Glomerular visceral epithelial cell (primary cell): ENCODE results near the gene UBE2H.
"Not testable (repeated sequence)": the region's sequence is repeated elsewhere in the genome, so short reads cannot be mapped to it uniquely, and the experiment has no call there.

Source experiments
- DNase-seq: peaks from one replicate; pipeline ENCODE4 v3.0.0-alpha.2; 2016; ENCODE audit errors: extremely low spot score

Gene UBE2H

DNA sequence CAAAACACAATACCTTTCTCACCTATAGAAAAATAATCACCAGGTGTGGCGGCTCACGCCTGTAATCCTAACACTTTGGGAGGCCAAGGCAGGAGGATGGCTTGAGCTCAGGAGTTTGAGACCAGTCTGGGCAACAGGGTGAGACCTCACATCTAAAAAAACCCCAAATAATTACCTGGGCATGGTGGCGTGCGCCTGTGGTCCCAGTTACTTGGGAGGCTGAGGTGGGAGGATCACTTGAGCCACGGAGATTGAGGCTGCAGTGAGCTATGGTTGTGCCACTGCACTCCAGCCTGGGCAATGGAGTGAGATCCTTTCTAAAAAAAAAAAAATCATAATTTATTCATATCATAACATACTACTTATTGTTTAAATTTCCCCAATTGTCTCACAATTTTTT lies 129.6 kb downstream of the UBE2H start:
- not testable (repeated sequence) for DNase-seq

DNA sequence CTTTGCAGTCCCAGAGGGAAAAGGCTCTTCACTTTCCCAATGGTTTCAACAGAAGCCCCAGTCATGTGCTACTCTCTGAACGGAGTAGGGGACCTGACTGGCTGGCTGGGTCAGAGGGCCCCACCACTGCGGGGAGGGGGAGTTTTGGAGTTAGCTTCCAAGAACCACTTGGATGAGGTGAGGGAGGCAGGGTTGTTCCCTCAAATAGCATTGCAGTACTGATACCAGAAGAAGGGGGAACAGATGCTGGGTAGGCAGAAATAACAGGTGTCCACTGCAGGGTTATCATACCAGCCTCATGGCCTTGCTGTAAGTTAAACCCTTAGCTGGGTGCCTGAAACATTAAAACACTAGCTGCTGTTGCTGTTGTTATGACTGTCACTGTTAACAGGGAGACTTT lies 131.3 kb downstream of the UBE2H start:
- DNase-seq: no peak

DNA sequence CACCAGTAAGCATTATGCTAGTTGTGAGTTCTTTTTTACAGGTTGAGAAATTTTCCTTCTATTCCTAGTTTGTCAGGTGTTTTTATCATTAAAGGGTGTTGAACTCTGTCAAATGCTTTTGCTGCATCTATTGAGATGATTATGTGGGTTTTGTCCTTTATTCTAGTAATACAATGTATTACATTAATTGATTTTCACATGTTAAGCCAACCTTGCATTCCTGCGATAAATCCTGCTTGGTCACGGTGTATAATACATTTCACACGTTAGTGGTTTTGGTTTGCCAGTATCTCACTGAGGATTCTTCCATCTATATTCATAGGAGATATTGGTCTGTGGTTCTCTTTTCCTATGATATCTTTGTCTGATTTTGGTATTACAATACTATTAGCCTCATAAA lies 136.0 kb downstream of the UBE2H start:
- no peak for DNase-seq

DNA sequence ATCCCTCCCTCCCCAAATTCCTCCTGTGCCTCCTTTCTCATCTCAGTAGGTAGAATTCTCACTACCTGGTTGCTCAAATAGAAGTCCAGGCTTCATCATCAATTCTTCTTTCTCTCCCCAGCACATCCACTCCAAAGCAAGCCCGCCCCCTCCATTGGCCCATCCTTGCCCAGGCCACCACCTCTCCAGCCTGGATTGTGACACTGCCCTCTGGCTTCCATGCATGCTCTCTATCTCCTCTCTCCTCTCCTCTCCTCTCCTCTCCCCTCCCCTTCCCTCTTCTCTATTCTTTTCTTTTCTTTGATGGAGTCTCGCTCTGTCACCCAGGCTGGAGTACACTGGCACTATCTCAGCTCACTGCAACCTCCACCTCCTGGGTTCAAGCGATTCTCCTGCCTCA lies 144.9 kb downstream of the UBE2H start:
- no peak for DNase-seq

DNA sequence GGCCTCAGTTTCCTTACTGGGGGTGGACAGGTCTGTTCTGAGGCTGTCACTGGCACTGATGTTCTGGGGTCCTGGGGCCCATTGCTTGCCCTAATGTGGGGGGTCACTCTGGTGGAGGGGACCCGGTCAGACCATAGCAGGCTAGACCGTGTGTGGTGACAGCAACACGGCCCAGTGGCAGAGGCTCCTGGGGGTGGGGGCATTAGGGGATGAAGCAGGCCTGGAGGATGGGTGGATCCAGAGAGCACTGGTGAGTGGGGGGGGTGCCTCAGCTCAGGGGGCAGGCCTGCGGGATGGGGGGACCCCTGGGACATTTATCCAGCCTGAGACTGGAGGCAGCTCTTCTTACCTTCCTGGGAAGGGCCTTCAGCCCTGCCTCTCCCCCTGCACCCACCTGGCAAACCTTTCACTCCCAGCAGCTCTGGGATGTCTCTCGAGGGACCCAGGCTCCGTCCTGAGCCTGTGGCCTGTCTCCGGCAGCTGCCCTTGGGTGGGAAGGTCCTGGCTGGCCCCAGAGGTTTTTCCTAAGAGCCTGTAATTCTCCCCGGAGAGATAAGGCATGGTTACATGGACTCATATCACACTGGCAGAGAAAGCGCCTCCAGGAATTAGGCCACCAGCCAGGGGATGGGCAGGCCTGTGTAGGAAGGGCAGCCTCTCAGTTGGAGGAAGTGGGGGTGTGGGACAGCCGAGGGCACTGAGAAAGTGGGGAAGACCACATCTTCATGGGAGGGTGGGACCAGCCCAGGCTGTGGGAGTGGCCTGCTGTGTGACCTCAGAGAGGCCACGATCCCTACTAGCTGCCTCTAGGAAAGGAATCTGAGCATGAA lies 147.7 kb downstream of the UBE2H start:
- no peak for DNase-seq

DNA sequence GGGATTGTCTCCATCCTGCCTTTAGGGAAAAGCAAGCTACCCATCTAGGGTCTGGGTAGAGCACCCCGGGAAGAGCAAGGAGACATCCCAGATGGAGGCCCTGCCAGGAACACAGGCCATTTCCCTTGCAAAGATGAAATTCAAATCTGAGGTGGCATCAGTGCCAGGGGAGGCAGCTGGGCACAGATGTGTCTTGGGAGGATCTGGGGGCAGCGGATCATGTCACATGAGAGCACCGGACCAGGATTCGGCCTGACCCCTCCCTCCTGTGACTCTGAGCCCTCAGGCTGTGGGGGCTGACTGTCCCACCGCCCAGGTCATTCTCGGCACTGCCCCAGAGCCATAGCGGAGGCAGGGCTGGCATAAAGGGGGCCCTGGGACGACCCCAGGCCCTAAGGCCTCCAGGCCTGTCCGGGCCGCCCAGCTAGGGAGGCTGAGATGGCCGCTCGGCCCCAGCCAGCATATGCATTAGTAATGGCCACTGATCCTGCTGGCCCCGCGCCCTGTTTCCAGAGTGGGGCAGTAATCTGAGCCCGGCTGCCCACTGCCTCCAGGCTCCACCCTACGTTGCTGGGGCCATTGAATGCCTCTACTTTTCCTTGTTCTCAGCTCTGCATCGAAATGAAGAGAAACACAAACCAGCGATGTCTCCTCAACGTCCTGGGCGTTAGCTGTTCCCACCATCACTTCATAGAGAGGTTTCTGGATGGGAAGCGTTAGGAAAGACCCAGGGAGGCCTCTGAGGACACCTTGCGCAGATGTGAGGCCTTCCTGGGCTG lies 148.5 kb downstream of the UBE2H start:
- DNase-seq: no peak

DNA sequence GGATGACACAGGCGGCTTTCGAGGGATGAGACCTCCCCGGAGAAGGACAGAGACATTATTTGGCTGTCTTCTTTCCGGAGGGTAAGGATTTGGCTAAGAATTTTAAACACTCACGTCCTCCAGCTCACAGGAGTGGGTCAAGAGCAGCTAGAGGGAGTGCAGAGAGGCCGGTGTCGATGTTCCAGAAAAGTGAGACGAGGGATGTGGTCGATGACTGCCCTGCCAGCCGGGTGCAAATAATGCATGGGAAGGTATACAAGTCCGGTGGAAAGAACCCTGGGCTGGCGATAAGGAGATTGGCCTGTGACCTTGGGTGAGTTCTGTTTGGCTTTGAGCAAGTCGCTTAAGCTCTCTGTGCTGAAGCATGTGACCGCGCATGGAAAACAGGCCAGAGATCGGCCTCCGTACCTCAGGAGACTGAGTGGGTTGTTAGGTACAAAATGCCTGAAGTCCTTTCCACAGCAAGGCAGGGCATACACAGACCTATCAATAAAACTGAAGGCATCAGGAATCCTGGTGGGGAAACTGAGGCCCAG lies 149.1 kb downstream of the UBE2H start:
- DNase-seq: no peak

DNA sequence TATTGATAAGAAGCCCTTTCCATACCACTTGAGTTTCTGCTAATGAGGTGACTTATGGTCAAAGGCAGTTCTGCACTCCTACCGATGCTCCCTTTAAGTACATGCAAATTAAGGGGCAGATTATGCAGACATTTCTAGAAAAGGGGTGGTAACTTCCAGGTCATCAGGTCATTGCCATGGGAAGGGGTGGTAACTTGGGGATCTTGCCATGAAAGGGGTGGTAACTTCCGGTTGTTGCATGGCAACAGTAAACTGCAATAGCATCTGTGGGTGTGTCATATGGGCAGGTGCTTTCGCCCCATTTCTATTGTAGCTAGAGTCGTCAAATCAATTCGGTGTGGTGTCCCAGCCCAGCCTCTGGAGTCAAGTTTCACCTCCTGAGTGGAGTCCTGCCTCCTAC lies 150.9 kb downstream of the UBE2H start:
- no peak for DNase-seq

DNA sequence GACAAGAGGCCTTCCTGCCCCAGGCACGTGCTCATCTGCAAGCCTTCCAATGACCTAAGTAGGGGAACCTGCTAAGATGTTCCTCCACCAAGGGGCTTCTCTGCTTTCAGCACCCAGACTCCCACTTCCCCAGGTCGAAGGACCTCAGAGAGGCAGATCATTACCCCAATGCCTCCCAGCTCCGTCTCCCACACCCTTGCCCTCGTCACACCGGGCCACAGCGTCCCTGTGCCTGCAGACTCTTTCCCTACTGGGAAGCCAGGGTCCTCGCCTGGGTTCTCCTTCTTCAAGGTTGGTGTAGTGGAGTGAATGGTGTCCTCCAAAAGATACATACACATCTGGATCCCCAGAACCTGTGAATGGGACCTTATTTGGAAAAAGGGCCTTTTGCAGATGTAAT lies 151.9 kb downstream of the UBE2H start:
- no peak for DNase-seq

DNA sequence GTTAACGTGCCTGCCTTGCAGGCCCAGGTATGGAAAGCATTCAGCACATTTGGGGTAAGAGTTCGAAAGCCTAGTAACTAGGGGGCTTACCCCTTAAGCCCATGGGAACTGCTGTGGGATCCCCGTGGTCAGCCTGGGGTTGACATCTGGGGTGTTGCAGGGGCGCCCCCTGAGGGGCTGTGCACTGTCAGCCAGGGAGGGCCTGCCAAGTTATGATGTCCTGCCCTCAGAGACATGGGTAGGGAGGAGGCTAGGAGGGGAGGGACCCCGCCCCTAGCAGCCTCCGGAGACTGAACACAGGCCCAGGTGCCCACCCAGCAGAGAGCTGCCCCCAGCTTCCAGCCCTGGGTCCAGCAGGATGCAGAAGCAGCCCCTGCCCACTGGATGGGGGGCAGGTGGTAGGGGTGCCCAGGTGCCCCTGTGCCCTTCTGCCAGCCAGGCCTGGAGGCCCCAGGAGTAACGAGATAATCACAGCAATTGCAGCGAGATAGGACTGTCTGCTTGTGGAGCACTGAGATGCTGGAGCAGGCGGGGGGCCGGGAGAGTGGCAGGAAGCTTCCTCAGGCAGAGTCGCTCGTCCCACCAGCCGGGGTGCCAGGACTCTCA lies 153.3 kb downstream of the UBE2H start:
- DNase-seq: no peak

DNA sequence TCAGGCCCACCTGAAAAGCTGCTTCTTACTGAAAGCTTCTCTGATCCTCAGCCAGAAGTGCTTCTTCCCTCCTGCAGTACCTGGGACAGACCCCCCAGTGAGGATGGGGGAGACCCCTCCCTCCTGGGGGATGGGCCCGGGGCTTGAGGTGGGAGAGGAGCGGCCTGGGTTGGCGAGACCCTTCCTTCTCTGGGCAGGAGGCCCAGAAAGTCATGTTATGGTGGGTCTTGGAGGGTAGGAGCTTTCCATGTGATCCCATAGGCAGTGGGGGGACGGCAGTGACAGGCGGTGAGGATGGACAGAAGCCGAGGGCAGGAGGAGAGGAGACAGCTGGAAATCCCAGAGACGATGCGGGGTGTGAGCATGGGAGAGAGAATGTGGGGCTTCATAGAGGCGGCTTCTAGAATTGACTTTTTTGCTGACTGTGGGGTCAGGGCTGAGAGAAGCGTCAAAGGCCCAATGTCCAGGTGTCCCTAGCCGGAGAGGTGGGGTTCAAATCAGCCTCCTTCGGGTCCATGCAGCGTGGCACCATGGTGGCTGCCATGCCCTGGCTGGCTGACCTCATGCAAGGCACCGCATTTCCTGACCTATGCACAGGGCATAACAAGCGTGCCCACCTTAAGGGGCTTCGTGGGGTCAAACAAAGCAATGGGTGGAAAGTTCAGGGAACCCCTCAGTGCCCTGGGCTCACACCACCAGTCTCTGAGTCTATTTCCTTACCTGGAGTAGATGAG lies 154.0 kb downstream of the UBE2H start:
- DNase-seq: no peak

DNA sequence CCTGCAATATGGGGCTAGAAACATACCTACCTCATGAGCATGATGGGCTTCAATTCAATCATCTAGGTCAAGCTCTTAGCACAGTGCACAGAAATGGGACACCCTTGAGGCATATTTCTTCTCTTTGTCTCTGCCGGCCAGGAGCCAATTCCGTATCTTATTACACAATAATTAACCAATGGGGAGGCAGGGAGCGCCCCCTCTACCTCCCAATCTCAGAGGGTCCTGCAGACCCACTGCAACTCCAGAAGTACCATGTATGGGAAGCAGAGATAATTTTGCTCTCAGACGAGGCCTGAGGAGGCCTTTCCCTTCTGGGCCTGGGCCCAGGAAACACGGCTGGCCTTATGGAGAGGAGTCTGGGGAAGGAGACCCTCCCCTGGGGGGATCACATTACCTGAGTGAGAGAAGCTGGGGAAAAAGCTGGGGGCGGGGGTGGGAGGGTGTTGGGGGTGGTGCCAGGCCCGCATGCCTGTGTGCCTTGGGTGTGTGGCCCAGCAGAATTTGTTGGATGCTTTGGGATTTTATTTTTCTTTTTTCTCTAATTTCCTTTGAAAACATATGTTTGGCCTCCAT lies 155.5 kb downstream of the UBE2H start:
- DNase-seq: no peak

DNA sequence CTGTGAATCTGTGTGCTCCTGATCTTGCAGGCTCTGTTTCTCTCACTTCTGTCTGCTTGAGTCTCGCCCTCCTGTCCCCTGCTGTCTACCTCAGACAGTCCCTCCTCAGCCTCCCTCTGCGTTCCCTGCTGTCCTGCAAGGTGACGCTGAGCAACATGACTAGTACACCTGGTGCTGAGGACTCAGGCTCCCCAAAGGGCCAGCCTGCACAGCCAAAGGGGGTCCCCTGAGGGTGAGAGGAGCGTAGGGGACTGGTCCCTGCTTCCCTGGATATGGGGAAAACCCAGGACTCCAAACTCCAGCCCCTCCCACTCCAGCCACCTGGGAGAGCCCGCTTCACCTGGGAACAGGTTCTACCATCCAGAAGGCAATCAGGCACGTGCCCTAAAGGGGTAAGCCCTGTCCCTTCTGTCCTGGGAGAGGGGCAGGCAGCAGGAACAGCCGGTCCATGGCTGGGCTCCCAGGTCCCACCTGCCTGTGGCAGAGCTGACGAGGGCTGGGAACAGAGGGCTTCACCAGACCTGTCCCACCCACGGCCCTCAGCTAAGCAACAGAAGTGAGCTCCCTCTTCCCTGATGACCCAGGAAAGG lies 156.5 kb downstream of the UBE2H start:
- DNase-seq: no peak

DNA sequence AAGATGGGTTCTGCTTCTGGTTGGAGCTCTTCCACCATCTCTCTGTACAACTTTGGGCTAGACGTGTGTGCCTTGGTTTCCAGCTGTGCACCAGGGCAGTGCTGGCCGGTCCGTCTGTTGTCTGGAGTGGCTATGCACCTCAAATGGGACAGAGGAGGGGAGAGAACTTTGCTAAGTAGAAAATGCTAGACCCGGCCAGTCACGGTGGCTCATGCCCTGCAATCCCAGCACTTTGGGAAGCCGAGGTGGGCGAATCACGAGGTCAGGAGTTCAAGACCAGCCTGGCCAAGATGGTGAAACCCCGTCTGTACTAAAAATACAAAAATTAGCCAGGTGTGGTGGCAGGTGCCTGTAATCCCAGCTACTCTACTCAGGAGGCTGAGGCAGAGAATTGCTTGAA lies 158.3 kb downstream of the UBE2H start:
- not testable (repeated sequence) for DNase-seq

DNA sequence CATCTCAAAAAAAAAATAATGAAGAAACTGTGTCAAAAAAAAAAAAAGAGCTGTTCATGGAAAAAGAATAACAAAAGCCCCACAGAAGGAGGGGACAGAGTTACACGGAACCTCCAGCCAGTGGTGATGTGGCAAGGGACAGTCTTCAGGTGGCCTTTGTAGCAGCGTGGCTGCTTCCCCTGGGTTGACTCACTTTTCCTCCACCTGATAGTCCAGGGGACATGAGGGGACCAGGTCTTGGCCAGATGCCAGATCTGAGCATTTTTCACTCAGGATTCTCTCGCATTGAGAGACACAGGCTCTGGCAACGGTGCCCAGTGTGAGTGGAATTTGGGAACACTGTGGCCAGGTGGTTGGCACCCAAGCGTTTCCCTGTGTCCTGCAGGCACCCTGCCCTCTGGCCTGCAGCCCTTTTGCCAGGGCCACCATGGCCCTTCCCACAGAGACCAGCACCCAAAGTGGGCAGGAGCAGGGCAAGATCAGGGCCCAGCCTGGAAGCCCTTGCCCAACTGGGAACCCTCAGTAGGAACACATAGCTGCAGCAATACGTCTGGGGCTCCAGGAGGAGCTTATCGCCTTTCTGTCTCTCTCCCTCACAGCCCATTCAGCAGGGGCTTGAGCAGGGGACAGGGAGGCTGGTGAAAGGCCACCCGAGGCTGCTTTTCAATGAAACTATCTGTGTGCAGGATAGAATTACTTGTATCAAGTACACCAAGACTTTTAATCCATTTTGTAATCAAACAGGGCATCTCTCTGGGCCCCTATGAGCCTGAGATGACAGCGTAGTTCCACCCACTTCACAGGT lies 159.1 kb downstream of the UBE2H start:
- DNase-seq: no peak

DNA sequence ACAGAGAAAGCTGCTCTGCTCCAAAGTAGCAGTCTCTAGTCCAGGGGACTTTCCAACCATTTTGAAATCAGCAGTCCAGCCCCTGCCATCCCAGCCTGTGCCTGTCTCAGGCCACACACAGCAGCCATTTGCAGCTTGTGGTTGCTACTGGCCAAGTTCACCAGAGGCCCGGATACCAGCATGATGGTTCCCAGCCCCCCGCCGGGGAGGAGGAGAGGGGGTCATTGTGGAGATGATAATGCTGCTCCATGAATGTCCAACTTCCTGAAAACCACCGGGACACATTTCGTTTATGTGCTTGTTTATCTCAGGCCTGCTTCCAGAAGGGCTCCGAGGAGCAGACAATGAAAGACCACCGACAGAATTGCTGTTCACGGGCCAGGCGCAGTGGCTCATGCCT lies 160.0 kb downstream of the UBE2H start:
- DNase-seq: no peak

DNA sequence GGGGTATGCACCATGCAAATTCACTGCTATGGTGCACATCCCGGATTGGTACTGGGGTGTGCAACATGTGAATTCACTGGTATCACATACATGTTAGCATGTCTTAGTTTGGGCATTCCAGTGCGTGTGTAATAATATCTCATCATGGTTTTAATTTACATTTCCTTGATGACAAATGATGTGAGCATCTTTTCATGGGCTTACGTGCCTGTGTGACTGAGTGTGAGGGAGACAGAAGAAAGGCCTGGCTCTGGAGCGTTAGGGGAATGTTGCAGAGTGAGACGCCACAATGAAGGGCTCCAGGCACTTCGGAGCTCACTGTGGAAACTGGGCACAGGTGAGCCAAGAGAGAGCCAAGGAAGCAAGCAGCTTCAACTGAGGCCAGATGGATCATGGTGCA lies 162.6 kb downstream of the UBE2H start:
- DNase-seq: no peak

DNA sequence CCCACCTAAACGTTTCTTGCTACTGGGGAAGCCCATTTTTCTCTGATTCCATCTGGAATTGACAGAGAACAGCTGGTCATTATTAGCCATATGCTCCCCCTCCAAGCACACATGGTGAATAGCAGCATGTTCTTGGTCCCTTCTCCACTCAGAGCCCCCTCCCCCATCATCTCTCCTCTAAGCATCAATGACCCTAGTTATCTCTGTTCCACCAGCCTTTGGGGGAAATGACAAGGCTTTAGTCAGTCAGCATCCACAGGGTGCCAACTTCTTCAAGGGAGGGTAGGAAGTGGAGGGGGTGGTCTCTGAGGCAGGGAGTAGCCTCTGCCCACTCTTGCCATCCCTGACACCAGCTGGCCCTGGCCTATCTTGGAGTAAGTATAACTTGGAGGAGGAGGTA lies 163.1 kb downstream of the UBE2H start:
- DNase-seq: no peak

DNA sequence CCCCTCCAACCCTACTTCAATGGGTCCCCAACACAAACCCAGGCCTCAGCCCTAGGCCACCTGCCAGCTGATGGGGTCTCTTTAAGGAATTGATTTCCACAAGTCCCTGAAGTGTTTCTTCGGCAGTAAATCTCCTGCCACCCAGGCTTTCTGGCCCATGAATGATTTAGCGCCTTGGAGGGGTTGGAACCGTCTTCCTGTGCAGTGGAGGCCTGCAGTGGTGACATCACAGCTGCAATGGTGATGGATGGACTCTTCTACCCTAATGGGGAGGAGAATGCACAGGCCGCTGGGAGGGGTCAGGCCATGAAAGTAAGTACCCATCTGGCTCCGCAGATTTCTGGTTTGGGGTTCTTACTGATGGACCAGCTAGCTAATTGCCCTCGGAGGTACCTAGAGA lies 163.8 kb downstream of the UBE2H start:
- DNase-seq: no peak

DNA sequence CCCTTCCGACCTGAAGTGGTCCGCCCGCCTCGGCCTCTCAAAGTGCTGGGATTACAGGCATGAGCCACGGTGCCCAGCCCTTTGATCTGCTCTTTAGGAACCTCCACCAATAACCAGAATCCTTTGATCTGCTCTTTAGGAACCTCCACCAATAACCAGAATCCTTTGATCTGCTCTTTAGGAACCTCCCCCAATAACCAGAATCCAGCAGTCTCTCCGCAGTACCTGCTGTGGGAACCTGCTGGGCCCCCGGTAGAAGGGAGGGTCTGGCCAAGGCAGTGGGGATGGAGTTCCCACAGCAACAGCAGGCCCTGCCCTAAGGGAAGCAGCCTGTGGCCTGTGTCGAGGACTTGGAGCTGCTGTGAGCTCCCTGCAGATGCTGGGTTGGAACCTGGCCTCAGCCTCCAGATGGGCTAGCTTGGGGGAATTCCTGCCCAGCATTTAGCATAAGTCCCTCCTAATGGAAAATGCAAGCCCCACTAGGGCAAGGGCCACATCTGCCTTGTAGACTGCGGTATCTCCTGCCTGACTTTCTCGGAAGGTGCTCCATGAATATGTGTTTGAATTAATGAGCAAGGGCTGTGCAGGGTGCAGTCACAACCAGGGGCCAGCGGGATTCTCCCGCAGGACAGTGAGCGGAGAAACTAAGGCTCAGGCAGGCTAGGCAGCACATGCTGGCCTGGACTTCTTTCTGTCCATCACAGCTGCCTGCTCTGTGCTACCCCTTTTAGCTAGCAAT lies 165.8 kb downstream of the UBE2H start:
- no peak for DNase-seq
